ENCODE measurements around the gene PARPBP.

PARPBP gene

GRCh38 chr12:102167821-102168604 is 48.0 kb downstream of the PARPBP start:
- TF ChIP-seq CTCF (IDR thresholded peaks at IDR 0.05), result no peak

GRCh38 chr12:102169922-102170621 is 50.1 kb downstream of the PARPBP start:
- TF ChIP-seq CTCF (IDR thresholded peaks at IDR 0.05), result peak; percentile 94

DNA sequence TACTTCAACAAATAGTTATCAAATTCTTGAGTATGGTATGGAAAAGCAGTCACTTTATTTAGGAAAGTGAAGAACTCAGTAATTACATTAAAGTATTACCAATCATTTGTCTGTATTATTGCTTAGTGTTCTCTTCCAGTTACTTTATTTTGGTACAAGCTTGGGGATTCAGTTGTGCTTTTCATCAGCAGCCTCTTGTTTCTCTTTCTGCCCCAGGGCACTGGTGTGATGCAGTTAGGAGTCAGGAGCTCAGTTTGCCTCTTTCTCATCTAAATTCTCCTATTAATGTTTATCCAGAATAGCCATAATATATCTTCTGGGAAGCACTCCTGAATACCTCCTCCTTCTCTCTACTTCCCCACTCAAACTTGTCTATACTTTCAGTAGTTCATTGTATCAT is 52.0 kb downstream of the PARPBP start:
- TF ChIP-seq CTCF (IDR thresholded peaks at IDR 0.05), result no peak

DNA sequence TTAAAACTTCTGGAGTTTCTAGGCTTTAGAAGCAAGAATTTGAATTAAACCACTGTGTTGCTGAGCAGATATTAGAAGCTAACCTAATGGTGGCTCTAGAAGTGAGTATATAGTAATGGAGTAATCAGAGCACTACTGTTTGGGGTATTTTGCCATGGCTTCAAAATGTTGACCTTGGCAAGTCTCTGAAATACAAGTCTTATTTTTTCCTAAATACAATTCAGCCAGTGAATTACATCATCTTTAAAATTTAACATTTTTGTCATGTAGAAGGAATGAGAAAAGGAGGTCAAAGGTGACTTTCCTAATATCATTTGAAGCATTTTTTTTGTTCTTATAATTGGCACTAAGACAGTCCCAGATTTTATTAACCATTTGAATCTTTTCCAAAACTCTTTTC is 52.5 kb downstream of the PARPBP start:
- TF ChIP-seq CTCF (IDR thresholded peaks at IDR 0.05), result no peak

- no peak for TF ChIP-seq CTCF (IDR thresholded peaks at IDR 0.05)
These were observed 54.1 kb downstream of the PARPBP start for GRCh38 chr12:102174117-102174516.

DNA sequence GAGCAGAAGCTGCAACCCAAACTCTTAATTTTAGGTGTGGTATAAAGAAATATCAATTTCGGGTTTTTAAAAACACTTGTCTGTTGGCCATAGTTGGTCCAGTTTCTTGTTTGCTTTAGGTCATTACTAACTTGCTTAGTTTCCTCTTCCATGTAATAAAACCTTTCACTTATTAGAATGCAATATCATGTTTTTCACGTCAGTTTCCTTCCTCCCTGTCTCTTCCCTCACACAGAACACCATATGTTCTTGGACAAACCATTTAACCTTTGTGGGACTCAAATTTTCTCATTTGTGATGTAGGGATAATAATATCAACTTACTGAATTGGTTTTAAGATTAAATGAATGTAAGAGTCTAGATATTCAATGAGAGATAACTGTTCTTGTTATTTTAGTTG is 54.8 kb downstream of the PARPBP start:
- no peak for TF ChIP-seq CTCF (IDR thresholded peaks at IDR 0.05)

DNA sequence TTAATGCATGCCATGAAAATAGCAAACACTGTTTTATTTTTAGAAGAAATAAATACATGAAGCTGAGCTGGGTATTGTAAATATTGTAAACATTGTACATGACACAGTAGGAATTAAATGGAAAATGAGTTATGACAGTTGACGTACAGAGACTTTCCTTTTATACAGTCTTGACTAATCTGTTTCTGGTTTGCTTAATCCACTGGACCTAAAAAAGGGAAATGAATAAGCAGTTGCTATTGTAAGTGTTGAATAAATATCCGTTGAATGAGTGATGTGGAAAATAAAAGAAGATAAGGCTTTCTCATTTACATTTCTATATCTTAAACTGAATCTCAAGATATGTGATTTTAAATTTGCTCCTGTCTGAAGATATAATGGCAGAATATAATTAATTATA is 62.7 kb downstream of the PARPBP start:
- TF ChIP-seq CTCF (IDR thresholded peaks at IDR 0.05), result no peak

Measured in LNCAP (cell line).